Astrocyte of the cerebellum (primary cell): Measurements from ENCODE around the gene ANP32B.

Source experiments
- DNase-seq: peaks from one replicate; pipeline ENCODE4 v3.0.0-alpha.2; 2011; ENCODE audit warnings: low read depth
- H3K4me3 ChIP-seq: 2 replicates; pipeline ENCODE4 v1.5.1; 2011; ENCODE audit warnings: mild to moderate bottlenecking, low read depth, low read length, moderate library complexity
- CTCF ChIP-seq: IDR thresholded peaks from 2 replicates; pipeline ENCODE4 v1.5.1; 2012; ENCODE audit warnings: low read length, low read depth, moderate library complexity, mild to moderate bottlenecking; ENCODE audit errors: missing control alignments
- in situ Hi-C: cut with HindIII; loops from 2 replicates; pipeline ENCODE4 v1.10.0; 2017; ENCODE audit warnings: low sequenced_read_pairs

ANP32B gene

DNA sequence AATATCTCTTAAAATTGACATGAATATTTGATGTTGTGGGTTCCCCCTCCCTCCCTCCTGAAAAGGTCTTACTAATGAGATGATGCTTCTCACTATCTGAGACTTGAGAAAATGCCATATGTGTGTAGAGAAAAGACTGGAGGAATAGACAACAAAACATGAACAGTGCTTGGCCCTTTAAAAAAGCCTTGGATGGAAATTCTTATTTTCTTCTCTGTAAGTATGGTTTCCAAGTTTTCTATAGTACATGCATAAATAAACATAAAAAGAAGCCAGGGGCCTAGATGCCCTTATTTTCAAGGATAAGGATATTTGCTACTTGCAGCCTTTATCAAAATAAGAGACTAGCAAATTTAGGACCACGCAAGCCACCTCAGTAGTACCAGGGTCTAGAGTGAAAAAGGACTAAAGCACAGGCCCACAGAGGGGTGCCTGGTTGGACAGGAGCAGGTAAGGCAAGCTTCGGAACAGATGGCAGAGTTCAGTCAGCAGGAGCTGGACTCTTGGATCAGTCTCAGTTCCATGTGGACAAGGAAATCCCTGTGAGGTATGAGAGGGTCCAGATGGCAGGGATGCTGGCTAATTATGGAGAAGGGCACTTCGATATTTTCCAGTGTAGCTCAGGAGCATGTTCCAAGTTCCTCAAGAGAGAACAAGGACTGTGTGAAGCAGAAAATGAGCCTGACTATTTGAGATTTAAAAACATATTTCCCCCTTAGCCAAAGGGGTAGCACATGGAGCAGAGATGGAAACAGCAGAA lies 4.6 kb upstream of the ANP32B start:
- no peak for TF ChIP-seq CTCF
- no peak for DNase-seq
- H3K4me3 ChIP-seq, result no peak overlapping the region
- in situ Hi-C loops, result no loop called here

- no peak for TF ChIP-seq CTCF
- no peak overlapping the region for H3K4me3 ChIP-seq
- in situ Hi-C loops, result no loop called here
- no peak for DNase-seq
Measured at GRCh38 chr9:97979788-97980478, 3.2 kb upstream of the ANP32B start.

GRCh38 chr9:97980479-97980803 lies 2.7 kb upstream of the ANP32B start:
- no peak for DNase-seq
- in situ Hi-C loops, result no loop called here
- no peak overlapping the region for H3K4me3 ChIP-seq
- no peak for TF ChIP-seq CTCF

DNA sequence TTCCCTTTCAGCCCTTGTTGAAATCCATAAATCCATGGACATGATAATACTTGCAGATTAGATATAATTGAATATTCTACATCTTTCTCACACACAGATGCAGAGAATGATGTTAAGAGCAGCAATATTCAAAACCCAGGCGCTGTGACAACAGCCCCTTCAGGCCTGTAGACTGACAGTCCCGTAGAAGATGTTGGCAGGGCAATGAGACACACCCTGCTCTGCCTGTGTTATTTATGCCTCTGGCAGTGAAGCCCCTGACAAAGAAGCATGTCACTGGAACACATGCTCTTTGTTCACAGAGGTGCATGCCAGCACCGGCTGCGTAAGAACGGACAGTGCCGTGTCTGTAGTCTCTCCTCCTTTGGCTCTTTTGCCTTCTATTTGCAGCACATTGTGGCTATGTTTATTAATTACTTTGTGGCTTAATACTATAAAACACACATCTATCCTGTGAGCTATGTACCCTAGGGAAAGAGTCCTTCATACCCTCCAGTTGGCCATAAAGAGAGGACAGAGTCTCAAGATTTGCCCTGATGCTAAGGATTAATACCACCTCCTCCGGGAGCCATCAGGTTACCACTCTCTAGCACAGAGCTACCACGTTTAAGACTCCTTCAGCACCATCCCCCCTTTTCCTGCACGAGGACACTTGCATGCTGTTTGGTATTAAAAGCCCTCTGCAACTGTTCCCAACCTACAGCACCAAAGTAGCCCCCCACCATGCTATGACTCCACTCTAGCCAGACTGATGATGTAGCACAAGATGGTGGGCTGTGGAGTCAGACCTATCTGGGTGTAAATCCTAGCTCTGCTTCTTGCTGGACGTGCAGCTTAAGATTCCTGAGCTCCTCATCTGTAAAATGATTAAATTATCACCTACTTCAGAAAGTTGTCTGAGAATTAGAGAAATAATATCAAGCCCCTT lies 2.0 kb upstream of the ANP32B start:
- no peak for DNase-seq
- no peak for TF ChIP-seq CTCF
- in situ Hi-C loops, result no loop called here
- no peak overlapping the region for H3K4me3 ChIP-seq

DNA sequence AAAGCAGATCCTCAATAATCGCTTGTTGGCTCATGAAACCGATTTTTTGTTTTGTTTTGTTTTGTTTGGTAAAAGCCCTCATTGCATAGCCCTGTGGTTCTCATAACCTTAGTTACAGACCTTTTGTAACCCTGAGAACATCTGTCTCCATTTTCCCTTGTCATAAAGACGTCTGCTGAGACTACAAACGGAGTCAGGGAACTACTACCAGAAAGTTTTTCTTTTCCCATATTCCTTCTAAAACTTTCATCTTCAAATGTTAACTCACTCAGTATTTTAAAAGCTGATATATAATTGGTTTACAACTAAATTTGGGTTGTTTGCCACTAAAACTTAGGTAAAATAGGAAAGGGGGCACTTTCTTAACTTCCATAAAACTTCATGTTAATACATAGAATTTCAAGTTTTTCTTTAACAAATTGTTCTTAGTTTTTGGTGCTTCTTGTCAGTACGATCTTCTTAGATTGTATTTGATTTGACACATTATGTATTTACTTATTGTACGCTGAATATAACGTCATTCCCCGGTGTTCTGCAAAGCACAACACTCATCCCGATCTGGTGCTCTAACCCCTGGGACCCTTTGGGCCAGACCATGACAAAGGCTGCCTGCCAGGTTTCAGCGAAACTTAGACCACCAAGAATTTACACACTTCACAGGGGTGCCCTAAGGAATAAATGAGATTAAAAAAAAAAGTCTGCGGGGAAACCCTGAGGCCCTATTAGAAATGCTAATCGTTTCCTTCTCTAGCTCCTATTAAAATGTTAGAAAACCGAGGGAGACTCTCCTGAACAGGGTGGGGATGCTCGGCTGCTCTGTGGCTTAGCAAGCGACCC lies 1.1 kb upstream of the ANP32B start:
- TF ChIP-seq CTCF, result no peak
- in situ Hi-C loops, result no loop called here
- peak overlapping the region; percentile 91 for H3K4me3 ChIP-seq
- no peak for DNase-seq
